Stomach smooth muscle (tissue), 2 donors: ENCODE measurements around the gene SCYL2.
"Not testable (repeated sequence)": the region's sequence is repeated elsewhere in the genome, so short reads cannot be mapped to it uniquely, and the experiment has no call there.

Experiments
- H3K27ac ChIP-seq: one replicate; pipeline ENCODE4 v1.7.0; 2013; ENCODE audit warnings: mild to moderate bottlenecking, low read length, inconsistent platforms
- H3K27me3 ChIP-seq, 2 donors: one replicate each; pipeline ENCODE4 v1.7.0; 2013; ENCODE audit warnings: low read length in 2 of 2; ENCODE audit not compliant: insufficient read depth in 2 of 2, control insufficient read depth in 1 of 2
- H3K36me3 ChIP-seq, 2 donors: one replicate each; pipeline ENCODE4 v1.7.0; 2013; ENCODE audit warnings: low read length in 2 of 2; ENCODE audit not compliant: control insufficient read depth in 2 of 2, insufficient read depth in 2 of 2
- H3K4me1 ChIP-seq: one replicate; pipeline ENCODE4 v1.7.0; 2013; ENCODE audit warnings: low read length; ENCODE audit not compliant: control insufficient read depth, insufficient read depth
- H3K4me3 ChIP-seq, 2 donors: one replicate each; pipeline ENCODE4 v1.7.0; 2013; ENCODE audit warnings: low read length in 2 of 2
- H3K9ac ChIP-seq, 2 donors: one replicate each; pipeline ENCODE4 v1.7.0; 2013; ENCODE audit warnings: low read length in 2 of 2, mild to moderate bottlenecking in 1 of 2
- H3K9me3 ChIP-seq, 2 donors: one replicate each; pipeline ENCODE4 v1.7.0; 2013; ENCODE audit warnings: low read length in 2 of 2; ENCODE audit not compliant: control insufficient read depth in 2 of 2
- donor health status: healthy.
- donor health status: Pancreatic carcinoma.

The SCYL2 gene, protein sequence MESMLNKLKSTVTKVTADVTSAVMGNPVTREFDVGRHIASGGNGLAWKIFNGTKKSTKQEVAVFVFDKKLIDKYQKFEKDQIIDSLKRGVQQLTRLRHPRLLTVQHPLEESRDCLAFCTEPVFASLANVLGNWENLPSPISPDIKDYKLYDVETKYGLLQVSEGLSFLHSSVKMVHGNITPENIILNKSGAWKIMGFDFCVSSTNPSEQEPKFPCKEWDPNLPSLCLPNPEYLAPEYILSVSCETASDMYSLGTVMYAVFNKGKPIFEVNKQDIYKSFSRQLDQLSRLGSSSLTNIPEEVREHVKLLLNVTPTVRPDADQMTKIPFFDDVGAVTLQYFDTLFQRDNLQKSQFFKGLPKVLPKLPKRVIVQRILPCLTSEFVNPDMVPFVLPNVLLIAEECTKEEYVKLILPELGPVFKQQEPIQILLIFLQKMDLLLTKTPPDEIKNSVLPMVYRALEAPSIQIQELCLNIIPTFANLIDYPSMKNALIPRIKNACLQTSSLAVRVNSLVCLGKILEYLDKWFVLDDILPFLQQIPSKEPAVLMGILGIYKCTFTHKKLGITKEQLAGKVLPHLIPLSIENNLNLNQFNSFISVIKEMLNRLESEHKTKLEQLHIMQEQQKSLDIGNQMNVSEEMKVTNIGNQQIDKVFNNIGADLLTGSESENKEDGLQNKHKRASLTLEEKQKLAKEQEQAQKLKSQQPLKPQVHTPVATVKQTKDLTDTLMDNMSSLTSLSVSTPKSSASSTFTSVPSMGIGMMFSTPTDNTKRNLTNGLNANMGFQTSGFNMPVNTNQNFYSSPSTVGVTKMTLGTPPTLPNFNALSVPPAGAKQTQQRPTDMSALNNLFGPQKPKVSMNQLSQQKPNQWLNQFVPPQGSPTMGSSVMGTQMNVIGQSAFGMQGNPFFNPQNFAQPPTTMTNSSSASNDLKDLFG

DNA sequence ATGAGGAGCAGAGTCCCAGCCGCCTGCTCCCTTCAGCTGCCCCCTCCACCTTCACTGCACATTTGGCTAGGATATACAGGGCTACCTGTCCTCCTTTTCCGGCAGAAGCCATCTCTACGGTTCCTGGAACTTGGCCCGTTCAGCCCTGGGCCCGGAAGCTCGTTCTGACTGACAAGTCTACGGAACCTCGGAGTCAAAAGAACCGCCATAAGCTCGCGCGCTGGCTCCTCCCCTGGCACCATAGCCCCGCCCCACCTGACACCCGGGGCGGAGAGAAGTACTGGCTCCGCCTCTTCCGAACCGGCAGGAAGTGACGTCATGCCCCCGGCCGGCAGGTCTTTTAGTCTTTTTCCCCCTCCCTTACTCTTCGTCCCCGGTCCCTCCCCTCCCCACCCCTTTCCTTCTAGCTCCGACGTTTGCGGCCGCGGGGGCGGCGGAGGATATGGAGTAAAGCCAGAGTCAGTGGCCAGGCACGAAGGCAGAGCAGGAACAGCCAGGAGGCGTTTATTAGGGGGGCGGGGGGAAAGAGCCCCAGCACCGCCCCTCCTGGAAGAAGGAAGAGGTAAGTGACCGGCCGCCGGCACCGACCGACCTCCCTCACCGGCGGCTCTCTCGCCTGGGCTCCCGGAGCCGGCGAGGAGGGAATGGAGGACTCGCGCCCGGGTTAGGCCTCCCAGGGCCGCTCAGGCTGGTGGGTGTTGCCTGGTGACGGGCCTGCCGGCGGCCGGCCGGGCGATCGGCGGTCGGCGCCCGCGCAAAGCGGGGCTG lies at the start of gene SCYL2, which contains the start of gene DEPDC4:
Gene SCYL2, plus strand, starts transcription at position 343 of the 768 bp plus-strand sequence. CDS start 15,794 bp downstream, outside the sequence.
Gene DEPDC4, minus strand, starts transcription at position 245 of the 768 bp plus-strand sequence. Its CDS starts 3 bp downstream, at position 242.
- Histone ChIP-seq H3K9me3 (no peaks in the 10 kb centered on the region), H3K4me1 (peaks cover 7% of the 10 kb centered on the region), H3K36me3 (no peaks in the 10 kb centered on the region), H3K4me3 (peak within 1 kb of the TSS; percentile 87 to 92), H3K9ac (peak within 1 kb of the TSS; percentile 95 to 97), H3K27ac (peak within 1 kb of the TSS; percentile 93), H3K27me3 (no peaks in the 10 kb centered on the region)

DNA sequence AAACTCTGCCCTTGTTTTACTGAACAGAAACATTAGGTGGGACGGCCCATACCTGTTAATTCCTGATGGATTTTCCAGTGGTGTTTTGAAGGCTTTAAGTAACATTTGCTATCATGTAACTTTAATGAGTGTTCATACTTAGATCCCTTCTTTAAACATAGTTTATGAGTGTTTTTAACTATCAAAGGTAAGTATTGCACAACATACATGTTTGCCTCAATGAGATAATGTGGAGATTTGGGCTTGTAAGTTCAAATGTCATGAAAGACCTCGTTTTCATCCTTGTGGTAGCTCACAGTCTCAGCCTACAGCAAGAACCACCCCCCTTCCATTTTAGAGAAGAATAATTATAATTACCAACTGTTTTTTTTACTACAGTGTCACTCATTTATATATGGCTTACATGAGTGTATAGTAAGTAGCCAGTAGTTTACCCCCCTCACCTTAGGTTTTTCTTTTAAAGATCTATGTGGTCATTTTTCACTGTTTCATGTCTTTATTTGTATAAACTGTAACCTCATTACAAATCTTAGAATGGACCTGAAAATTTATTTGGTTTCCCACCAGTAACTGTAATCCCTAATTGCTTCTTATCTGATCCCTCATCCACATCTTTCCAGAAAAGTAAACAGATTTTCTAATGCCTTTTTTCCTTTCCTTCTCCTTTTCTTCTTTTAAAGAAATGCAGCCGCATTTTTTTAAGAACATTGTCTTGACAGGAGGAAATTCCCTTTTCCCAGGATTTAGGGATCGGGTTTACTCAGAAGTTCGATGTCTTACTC lies 47.5 kb upstream of the SCYL2 start:
- H3K4me3 ChIP-seq: no peak overlapping the region
- no peak overlapping the region for H3K27ac ChIP-seq
- H3K36me3 ChIP-seq: peaks cover 14 to 29% of the 10 kb centered on the region in 2 donors
- no peaks in the 10 kb centered on the region for H3K27me3 ChIP-seq
- no peaks in the 10 kb centered on the region for H3K9me3 ChIP-seq
- H3K9ac ChIP-seq: no peak overlapping the region
- H3K4me1 ChIP-seq: no peaks in the 10 kb centered on the region

DNA sequence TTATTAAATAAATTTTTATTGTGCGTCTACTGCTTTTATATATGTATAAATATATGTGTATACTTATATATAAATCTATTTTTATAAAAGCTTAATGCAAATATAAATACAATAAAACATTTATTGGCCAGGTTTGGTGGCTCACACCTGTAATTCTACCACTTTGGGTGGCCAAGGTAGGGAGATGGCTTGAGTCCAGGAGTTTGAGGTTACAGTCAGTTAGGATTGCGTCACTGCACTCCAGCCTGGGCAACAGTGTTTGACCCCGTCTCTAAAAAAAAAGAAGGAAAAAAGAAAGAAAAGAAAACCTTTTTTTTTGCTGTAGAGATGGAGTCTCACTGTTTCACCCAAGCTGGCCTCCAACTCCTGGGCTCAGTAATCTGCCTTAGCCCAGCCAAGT lies 45.5 kb upstream of the SCYL2 start:
- Histone ChIP-seq H3K27me3 (no peaks in the 10 kb centered on the region), H3K9me3 (no peaks in the 10 kb centered on the region), H3K36me3 (peaks cover 15 to 33% of the 10 kb centered on the region in 2 donors), H3K4me3 (no peak overlapping the region), H3K27ac (no peak overlapping the region), H3K4me1 (no peaks in the 10 kb centered on the region), H3K9ac (no peak overlapping the region)

DNA sequence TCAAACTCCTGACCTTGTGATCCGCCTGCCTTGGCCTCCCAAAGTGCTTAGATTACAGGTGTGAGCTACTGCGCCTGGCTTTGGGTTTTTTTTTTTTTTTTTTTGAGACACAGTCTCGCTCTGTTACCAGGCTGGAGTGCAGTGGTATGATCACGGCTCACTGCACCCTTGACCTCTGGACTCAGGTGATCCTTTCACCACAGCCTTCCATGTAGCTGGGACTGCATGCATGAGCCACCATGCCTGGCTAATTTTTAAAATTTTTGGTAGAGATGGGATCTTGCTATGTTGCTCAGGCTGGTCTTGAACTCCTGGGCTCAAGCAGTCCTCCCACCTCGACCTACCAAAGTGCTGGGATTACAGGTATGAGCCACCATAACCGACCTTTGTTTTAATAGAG lies 44.8 kb upstream of the SCYL2 start:
- not testable (repeated sequence) for H3K4me3 ChIP-seq, H3K4me1 ChIP-seq, H3K27me3 ChIP-seq, H3K27ac ChIP-seq, H3K9ac ChIP-seq, H3K9me3 ChIP-seq
- peaks cover 15 to 35% of the 10 kb centered on the region in 2 donors for H3K36me3 ChIP-seq

DNA sequence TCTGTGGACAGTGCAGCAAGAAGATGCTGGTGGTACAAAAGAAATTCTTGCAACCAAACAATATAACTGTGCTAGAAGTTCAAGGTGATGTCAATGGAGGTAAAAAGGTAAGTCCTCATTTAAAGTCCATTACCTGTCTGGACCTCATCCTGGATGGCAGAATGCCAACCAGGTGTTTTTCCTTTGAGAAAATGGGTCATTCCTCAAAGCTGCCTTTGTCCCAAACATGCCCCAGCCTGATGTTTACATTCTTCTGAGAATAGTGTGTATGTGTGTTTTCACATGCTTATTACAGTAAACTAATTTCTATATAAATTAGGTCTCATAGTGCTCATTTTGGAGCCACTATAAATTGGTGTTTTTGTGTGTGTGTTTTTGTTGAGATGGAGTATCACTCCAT lies 41.5 kb upstream of the SCYL2 start:
- no peaks in the 10 kb centered on the region for H3K4me1 ChIP-seq
- no peak overlapping the region for H3K4me3 ChIP-seq
- peaks cover 15 to 23% of the 10 kb centered on the region in 2 donors for H3K36me3 ChIP-seq
- H3K27ac ChIP-seq: no peak overlapping the region
- no peaks in the 10 kb centered on the region for H3K27me3 ChIP-seq
- no peak overlapping the region for H3K9ac ChIP-seq
- H3K9me3 ChIP-seq: no peaks in the 10 kb centered on the region

DNA sequence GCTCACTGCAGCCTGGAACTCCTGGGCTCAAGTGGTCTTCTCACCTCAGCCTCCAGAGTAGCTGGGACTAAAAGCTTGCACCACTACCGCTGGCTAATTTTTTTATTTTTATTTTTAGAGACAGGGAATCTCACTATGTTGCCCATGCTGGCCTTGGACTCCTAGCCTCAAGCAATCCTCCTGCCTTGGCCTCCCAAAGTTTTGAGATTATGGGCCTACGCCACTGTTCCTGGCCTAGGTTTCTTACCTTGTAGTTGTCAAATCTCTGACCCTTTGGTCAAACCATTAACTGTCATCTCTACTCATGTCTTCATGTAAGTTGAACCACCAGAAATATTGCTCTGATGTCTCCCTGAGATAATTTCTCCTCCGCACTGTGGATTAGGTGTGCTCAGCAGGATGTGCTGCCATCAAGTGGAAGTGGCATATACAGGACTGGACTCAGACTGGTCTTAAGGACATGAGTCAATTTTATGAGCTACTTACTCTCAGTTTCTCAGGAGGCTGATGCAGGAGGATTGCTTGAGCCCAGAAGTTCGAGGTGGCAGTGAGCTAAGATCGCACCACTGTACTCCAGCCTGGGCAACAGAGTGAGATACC lies 37.8 kb upstream of the SCYL2 start:
- Histone ChIP-seq H3K9ac (no peak overlapping the region), H3K4me1 (no peaks in the 10 kb centered on the region), H3K36me3 (peaks cover 5 to 10% of the 10 kb centered on the region in 2 donors), H3K27me3 (no peaks in the 10 kb centered on the region), H3K27ac (no peak overlapping the region), H3K4me3 (no peak overlapping the region), H3K9me3 (no peaks in the 10 kb centered on the region)

DNA sequence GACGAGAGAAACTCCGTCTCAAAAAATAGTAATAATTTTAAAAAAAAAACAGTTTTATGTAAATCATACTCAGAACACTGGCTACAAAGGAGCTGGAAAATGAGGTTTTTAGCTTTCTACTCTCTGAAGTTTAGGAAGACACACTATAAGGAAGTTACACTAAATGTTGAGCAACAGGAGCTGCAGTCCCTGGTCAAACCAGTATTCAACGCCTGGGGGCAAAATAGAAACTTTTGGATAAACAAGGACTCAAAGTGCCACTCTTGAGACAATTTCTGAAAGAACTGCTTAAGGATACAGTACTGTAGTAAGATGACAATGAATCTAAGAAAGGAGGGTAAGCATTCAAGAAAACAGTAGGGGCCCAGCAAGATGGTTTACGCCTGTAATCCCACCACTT lies 37.1 kb upstream of the SCYL2 start:
- no peaks in the 10 kb centered on the region for H3K4me1 ChIP-seq
- H3K27ac ChIP-seq: no peak overlapping the region
- no peaks in the 10 kb centered on the region for H3K9me3 ChIP-seq
- no peak overlapping the region for H3K9ac ChIP-seq
- no peaks in the 10 kb centered on the region for H3K27me3 ChIP-seq
- H3K36me3 ChIP-seq: peaks cover 5 to 10% of the 10 kb centered on the region in 2 donors
- H3K4me3 ChIP-seq: no peak overlapping the region

DNA sequence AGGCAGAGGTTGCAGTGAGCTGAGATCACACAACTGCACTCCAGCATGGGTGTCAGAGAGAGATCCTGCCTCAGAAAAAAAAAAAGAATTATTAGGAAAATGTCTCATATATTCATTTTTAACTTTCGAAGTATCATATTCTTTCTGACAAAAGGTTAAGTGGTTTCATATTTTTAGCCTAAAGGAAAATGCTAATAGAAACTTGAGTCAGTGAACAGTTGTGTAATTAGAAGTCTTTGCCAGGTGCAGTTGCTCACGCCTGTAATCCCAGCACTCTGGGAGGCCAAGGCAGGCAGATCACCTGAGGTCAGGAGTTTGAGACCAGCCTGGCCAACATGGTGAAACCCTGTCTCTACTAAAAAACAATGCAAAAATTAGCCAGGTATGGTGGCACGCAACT lies 35.1 kb upstream of the SCYL2 start:
- not testable (repeated sequence) for H3K9me3 ChIP-seq

DNA sequence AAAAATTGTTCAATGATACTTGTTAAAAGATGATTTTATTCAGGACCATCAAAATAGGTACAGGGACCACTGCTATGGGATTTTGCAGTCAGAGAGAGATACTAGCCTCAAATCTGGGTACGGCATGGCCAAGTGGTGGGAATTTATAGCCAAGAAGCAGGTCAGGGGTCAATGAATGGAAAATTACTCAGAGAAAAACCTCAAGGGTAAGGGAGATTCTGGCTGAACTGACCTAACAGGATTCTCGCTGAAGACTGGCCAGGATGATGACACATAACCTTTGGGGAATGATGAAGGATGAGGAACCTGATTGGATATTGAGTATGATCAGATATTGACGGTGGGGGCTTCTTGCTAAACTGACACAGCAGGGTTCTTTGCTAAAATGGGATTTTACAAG lies 32.8 kb upstream of the SCYL2 start:
- Histone ChIP-seq H3K9me3 (no peaks in the 10 kb centered on the region), H3K27me3 (no peaks in the 10 kb centered on the region), H3K36me3 (no peaks in the 10 kb centered on the region), H3K4me3 (no peak overlapping the region), H3K9ac (no peak overlapping the region), H3K4me1 (no peaks in the 10 kb centered on the region), H3K27ac (no peak overlapping the region)

More for the DNA sequence above, 35.1 kb upstream of the SCYL2 start:
- not testable (repeated sequence) for H3K36me3 ChIP-seq, H3K4me1 ChIP-seq, H3K27ac ChIP-seq, H3K27me3 ChIP-seq, H3K9ac ChIP-seq, H3K4me3 ChIP-seq
